ENCODE data around the gene B4GALNT1.
"Not testable (repeated sequence)": the region's sequence is repeated elsewhere in the genome, so short reads cannot be mapped to it uniquely, and the experiment has no call there.

The B4GALNT1 gene

DNA sequence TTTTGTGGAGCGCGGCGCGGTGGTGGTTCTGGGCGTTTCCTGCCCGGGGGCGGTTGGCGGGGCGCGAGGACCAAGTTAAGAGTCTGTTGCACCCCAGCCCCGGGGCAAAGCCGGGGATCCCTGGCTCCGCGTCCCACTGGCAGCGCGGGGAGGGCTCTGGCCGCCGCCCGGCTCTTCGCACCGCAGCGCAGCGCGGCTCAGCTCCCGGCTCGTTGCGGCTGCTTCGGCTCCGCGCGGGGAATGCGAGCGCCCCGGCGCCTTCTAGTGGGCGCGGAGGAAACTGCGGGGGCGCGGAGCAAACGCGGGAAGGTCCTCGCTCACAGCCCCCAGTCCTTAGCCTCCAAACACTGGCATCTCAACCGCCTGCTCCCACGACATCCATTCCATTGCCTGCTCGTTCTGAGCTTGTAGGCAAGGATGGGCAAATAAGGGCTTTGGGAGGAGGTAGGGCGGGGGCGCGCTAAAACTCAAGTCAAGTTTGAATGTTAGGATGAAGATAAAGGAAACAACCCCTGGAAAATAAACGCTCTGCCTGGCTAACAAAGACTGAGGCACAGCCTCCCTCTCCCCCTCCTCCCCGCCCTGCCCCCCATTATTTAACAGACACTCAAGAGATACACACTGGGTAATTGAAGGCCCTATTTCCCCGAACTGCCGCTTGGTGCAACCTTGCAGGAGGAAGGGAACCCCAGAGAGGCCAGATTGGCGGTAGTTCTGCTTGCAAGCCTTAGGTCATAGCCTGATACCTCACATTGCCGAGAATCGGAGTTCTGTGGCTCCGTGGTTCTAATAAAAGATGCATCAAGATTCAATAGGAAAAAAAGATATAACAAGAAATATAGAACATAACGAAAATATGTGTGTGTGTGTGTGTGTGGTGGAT, at the start of gene B4GALNT1:
Gene B4GALNT1 (minus strand): TSS at position 244 of the 883 bp plus-strand sequence. CDS start 1,069 bp downstream, outside the sequence.
- H3K4me3 ChIP-seq (ENCODE audit: low read depth, low read length), result peak within 1 kb of the TSS; percentile 44

DNA sequence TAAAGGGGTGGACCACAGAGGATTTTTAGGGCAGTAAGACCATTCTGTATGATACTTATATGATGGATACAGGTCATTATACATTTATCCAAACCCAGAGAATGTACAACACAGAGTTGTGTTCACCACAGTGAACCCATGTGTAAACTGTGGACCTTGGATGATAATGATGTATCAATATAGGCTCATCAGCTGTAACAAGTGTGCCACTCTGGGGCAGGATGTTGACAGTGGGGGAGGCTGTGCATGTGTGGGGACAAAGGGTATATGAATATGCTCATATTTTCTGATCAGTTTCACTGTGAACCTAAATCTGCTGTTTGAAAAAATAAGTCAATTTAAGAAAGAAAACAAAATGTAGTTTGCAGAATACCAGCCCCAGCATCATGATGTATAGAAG, 46.7 kb upstream of the B4GALNT1 start:
- H3K4me3 ChIP-seq (ENCODE audit: low read depth, low read length), result no peak overlapping the region

DNA sequence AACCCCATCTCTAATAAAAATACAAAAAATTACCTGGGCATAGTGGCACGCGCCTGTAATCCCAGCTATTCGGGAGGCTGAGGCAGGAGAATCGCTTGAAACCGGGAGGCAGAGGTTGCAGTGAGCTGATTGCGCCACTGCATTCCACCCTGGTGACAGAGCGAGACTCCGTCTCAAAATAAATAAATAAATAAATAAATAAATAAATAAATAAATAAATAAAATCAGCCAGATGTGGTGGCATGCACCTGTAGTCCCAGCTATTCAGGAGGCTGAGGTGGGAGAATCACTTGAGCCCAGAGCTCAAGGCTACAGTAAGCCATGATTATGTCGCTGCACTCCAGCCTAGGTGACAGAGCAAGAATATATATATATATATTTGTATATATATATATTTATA, 44.9 kb upstream of the B4GALNT1 start:
- H3K4me3 ChIP-seq (ENCODE audit: low read depth, low read length), result not testable (repeated sequence)

DNA sequence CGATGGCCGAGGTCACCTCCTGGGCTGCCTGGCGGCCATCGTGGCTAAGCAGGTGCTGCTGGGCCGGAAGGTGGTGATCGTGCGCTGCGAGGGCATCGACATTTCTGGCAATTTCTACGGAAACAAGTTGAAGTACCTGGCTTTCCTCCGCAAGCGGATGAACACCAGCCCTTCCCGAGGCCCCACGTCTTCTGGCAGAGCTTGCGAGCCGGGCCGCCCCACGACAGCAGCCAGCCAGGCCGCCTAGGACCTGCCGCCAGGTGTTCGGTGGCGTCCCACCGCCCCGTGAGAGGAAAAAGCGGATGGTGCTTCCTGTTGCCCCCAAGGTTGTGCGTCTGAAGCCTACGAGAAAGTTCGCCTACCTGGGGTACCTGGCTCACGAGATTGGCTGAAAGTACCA, 41.7 kb upstream of the B4GALNT1 start:
- no peak overlapping the region for H3K4me3 ChIP-seq (ENCODE audit: low read depth, low read length)

DNA sequence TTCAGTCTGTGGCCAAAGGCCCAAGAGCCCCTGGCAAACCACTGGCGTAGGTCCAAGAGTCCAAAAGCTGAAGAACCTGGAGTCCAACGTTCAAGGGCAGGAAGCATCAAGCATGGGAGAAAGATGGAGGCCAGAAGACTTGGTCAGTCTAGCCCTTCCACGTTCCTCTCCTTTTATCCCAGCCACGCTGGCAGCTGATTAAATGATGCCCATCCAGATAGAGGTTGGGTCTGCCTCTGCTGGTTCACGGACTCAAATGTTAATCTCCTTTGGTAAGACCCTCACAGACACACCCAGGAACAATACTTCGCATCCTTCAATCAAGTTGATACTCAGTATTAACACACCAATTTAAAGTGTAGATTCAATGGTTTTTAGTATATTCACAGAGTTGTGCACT, 39.8 kb upstream of the B4GALNT1 start:
- no peak overlapping the region for H3K4me3 ChIP-seq (ENCODE audit: low read depth, low read length)

DNA sequence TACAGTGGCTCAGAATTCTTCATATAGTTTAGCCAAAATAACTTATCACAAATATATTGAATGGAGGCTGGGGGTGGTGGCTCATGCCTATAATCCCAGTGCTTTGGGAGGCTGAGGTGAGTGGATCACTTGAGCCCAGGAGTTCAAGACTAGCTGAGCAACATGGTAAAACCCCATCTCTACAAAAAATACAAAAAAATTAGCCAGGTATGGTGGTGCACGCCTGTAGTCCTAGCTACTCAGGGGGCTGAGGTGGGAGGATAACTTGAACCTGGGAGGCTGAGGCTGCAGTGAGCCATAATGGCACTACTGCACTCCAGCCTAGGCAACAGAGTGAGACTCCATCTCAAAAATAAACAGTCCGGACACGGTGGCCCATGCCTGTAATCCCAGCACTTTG, 38.8 kb upstream of the B4GALNT1 start:
- H3K4me3 ChIP-seq (ENCODE audit: low read depth, low read length), result not testable (repeated sequence)

DNA sequence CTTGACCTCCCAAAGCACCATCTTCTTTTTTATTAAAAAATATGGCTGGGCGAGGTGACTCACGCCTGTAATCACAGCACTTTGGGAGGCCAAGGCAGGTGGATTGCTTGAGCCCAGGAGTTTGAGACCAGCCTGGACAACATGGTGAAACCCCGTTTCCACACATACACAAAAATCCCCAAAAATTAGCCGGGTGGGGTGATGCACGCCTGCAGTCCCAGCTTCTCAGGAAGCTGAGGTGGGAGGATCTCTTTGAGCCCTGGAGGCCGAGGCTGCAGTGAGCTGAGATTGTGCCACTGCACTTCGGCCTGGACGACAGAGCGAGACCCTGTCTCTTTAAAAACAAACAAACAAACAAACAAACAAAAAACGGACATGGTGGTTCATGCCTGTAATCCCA, 36.7 kb upstream of the B4GALNT1 start:
- H3K4me3 ChIP-seq (ENCODE audit: low read depth, low read length), result not testable (repeated sequence)

DNA sequence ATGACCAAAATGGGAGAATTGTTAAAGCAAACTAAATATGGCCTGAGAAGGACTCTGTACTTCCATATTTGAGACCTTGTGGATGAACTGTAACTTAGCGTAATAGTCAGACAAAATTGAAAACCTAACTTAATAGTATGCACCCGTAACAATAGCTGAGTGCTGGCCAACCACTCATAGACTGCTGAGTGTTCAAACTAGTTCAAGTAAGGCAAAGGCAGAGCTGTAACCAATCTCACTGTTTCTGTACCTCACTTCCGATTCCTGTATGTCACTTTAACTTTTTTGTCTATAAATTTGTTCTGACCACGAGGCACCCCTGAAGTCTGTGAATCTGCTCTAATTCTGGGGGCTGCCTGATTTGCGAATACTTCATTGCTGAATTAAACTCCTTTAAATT, 33.9 kb upstream of the B4GALNT1 start:
- no peak overlapping the region for H3K4me3 ChIP-seq (ENCODE audit: low read depth, low read length)

DNA sequence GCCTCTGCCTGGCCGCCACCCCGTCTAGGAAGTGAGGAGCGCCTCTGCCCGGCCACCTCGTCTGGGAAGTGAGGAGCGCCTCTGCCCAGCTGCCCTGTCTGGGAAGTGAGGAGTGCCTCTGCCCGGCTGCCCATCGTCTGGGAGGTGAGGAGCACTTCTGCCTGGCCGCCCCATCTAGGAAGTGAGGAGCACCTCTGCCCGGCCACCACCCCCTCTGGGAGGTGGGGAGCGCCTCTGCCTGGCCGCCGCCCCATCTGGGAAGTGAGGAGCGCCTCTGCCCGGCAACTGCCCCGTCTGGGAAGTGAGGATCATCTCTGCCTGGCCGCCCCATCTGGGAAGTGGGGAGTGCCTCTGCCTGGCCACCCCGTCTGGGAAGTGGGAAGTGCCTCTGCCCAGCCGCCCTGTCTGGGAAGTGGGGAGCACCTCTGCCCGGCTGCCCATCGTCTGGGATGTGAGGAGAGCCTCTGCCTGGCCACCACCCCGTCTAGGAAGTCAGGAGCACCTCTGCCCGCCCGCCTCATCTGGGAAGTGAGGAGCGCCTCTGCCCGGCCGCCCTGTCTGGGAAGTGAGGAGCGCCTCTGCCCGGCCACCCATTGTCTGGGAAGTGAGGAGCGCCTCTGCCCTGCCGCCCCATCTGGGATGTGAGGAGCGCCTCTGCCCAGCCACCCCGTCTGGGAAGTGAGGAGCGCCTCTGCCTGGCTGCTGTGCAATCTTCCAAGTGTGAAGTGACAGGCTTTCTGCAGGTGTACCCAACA, 32.2 kb upstream of the B4GALNT1 start:
- not testable (repeated sequence) for H3K4me3 ChIP-seq (ENCODE audit: low read depth, low read length)

DNA sequence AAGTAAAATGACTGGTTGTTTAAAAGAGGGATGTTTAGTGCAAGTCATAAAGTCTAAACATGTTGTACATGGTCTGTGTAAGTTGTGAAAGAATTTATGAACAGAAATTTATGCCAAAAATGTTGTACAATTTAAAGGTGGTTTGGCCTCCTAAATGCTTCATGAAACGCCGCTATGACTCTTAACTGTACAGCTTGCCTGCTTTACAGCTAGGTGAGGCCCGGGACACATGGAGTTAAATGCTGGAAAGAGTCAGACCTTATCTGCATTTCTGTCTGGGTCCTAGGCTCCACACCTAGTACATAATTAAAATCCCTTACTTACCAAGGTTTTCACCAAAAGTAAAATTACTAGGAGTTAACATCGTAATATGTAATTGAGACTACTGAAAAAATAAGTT, 28.4 kb upstream of the B4GALNT1 start:
- no peak overlapping the region for H3K4me3 ChIP-seq (ENCODE audit: low read depth, low read length)

DNA sequence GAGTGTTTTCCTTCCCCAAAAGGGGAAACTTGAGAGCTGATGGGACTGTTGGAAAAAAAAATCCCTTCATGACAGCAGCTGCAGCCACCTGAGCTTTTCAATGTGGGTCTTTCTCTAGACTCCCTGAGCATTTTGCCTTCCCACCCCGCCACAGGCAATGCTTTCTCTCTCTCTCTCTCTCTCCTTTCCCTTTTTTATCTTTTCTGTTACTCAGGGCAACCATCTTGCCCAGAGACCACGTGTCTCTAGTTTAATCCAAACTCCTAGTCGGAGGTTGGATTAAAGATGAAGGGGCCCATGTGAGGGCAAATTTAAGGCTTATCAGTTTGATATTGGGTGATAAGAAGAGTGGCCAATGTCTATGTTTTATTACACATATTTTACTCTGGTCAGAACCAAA, 25.9 kb upstream of the B4GALNT1 start:
- no peak overlapping the region for H3K4me3 ChIP-seq (ENCODE audit: low read depth, low read length)

DNA sequence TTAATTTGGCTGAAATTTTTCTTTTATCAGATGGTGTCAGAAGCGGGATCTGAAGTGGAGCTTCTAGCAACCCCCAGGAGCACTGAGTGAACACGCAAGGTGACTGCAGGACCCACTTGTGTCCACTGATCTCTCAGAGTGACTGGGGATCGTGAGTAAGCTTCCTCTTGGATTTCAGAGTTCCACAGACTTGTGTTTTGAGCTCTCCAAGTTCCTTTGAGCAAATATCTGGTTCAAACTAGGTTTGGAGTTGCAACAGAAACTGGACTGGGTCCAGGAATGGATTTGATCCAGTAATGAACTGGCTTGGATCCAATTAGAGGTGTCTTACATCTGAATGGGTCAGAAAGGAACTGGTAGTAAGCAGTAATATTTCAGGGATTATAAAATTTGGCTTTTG, 24.7 kb upstream of the B4GALNT1 start:
- no peak overlapping the region for H3K4me3 ChIP-seq (ENCODE audit: low read depth, low read length)

DNA sequence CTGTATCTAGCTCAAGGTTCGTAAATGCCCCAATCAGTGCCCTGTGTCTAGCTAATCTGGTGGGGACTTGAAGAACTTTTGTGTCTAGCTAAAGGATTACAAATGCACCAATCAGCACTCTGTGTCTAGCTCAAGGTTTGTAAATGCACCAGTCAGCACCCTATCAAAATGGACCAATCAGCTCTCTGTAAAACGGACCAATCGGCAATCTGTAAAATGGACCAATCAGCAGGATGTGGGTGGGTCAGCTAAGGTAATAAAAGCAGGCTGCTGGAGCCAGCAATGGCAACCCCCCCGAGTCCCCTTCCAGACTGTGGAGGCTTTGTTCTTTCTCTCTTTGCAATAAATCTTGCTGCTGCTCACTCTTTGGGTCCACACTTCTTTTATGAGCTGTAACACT, 23.4 kb upstream of the B4GALNT1 start:
- H3K4me3 ChIP-seq (ENCODE audit: low read depth, low read length), result not testable (repeated sequence)

DNA sequence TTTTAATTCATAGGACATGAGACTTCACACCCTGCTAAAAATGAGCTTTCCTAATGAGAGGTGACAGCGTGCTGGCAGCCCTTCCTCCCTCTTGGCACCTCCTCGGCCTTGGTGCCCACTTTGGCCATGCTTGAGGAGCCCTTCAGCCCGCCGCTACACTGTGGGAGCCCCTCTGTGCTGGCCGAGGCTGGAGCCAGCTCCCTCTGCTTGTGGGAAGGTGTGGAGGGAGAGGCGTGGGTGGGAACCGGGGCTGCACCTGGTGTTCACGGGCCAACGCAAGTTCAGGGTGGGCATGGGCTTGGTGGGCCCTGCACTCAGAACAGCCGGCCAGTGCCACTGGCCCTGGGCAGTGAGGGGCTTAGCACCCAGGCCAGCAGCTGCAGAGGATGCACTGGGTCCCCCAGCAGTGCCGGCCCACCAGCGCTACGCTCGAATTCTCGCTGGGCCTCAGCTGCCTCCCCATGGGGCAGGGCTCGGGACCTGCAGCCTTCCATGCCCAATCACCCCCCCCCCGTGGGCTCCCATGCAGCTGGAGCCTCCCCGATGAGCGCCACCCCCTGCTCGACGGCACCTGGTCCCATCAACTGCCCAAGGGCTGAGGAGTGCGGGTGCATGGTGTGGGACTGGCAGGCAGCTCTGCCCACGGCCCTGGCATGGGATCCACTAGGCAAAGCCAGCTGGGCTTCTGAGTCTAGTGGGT, 22.7 kb upstream of the B4GALNT1 start:
- H3K4me3 ChIP-seq (ENCODE audit: low read depth, low read length), result no peak overlapping the region

DNA sequence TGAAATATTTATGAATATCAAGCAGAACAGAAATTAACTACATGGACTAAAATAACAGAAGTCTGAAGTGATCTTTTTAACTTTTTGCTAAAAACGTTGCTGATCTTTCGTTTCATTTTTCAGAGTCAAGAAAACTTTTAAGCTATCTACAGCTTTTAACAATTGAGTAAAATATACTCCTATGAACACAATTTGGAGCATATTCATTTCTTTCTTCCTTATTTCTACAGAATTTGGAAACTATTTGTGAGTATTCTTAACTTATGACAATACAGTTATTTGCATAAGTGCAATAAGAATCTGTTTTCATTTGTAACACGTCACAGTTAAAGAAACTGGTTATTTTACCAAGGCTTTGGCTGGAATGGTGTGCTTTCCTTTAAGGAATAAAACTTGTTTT, 21.0 kb upstream of the B4GALNT1 start:
- no peak overlapping the region for H3K4me3 ChIP-seq (ENCODE audit: low read depth, low read length)

DNA sequence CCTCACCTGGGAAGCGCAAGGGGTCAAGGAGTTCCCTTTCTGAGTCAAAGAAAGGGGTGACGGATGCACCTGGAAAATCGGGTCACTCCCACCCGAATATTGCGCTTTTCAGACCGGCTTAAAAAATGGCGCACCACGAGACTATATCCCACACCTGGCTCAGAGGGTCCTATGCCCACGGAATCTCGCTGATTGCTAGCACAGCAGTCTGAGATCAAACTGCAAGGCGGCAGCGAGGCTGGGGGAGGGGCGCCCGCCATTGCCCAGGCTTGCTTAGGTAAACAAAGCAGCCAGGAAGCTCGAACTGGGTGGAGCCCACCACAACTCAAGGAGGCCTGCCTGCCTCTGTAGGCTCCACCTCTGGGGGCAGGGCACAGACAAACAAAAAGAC, 13.7 kb upstream of the B4GALNT1 start:
- not testable (repeated sequence) for H3K4me3 ChIP-seq (ENCODE audit: low read depth, low read length)

DNA sequence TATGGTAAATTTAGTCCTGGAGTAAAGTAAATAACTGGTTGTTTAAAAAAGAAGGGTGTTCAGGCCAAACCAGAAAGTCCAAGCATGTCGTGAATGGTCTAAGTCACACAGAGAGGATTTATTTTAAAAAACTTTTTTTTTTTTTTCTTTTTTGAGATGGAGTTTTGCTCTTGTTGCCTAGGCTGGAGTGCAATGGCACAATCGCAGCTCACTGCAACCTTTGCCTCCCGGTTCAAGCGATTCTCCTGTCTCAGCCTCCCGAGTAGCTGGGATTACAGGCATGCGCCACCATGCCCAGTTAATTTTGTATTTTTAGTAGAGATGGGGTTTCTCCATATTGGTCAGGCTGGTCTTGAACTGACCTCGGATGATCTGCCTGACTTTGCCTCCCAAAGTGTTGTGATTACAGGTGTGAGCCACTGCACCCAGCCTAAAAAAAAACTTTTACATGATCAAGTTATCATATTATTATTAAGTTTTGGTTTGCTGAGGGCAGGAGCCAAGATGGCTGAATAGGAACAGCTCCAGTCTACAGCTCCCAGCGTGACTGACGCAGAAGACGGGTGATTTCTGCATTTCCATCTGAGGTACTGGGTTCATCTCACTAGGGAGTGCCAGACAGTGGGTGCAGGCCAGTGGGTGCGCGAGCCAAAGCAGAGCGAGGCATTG, 13.1 kb upstream of the B4GALNT1 start:
- H3K4me3 ChIP-seq (ENCODE audit: low read depth, low read length), result not testable (repeated sequence)

DNA sequence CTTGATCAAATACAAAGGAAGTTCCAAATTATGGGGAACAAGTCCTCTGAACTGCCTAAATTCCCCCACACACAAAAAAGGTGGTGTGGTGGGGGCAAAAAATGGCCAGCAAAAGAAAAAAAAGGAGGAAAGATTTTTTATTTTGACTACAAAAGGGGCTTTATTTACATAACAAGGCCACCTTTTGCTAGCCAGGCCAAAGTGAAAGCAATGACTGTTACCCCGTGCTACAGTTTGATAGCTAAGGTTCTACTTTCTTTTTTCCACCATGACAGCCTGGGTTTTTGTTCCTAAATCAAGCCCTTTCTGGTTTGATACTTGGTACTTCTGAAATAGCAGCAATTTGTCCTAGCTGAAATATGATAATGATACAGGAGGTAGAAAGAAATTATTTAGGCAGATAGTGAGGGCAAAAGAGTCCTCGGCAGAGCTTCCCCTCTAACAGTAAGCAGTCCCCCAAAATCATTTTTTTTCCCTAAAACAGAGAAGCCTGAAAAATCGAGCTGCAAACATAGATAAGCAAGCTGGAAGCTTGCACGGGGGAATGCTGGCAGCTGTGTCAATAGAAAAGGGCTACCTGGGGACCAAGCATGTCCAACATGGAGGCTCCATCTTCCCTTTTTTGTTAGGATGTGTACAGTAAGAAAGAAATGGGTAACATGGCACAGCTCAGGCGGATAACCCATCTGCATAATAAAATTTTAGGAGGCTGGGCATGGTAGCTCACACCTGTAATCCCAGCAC, 8.9 kb upstream of the B4GALNT1 start:
- H3K4me3 ChIP-seq (ENCODE audit: low read depth, low read length), result no peak overlapping the region

DNA sequence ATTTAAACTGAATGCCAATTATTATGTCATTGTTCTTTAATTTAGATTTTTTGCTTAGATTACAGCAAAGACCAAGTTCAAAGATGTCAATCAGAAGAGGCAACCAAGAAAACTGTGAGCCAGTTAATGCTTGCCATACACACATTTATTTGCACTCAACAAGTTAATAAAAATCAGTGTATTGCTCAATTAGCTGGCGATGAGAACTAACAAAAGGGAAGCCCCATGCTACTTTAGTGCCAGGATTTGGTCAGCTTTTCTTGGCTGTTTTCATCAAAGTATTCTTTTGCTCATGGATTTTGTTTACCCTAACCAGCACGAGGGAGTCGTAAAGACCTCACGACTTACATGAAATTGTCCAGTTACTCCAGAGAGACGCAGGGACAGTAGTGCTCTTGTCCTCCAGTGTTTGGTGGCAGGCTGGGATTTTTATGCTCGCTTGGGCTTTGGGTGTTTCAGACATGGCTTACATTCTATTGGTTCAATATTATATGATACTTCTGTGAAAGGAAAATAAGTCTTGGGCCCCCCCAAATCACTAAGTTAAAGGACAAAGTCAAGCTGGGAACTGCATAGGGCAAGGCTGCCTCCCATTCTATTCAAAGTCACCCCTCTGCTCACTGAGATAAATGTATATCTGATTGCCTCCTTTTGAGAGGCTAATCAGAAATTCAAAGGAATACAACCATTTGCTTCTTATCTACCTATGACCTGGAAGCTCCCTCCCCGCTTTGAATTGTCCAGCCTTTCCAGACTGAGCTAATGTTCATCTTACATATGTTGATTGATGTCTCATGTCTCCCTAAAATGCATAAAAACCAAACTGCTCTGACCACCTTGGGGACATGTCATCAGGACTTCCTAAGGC, 7.4 kb upstream of the B4GALNT1 start:
- no peak overlapping the region for H3K4me3 ChIP-seq (ENCODE audit: low read depth, low read length)

All from iPS-11a (cell line).